ENCODE results near the gene OR51B6. TPM values are rescaled to one million over a fixed set of nuclear protein-coding genes. Genes with fewer than 3 reads are reported as not detected.
"Not testable (repeated sequence)": the region's sequence is repeated elsewhere in the genome, so short reads cannot be mapped to it uniquely, and the experiment has no call there.

Gene OR51B6
- total RNA-seq, 1 donor = not detected

DNA sequence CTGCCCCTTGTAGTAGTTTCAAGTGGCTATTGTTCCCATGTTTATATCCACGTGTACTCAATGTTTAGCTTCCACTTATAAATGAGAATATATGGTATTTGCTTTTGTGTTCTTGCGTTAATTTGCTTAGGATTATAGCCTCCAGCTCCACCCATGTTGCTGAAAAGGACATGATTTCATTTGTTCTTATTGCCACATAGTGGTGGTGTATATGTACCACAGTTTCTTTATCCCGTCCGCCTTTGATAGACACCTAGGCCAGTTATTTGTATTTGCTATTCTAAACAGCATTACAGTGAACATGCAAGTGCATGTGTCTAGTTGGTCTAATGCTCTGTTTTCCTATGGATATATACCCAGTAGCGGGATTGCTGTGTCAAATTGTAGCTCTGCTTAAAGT lies 34.0 kb upstream of the OR51B6 start:
- H3K4me3 ChIP-seq (ENCODE audit: low read depth, low read length) = no peak overlapping the region
- no peak for DNase-seq (ENCODE audit: low read depth)
- TF ChIP-seq, protein P1, sequence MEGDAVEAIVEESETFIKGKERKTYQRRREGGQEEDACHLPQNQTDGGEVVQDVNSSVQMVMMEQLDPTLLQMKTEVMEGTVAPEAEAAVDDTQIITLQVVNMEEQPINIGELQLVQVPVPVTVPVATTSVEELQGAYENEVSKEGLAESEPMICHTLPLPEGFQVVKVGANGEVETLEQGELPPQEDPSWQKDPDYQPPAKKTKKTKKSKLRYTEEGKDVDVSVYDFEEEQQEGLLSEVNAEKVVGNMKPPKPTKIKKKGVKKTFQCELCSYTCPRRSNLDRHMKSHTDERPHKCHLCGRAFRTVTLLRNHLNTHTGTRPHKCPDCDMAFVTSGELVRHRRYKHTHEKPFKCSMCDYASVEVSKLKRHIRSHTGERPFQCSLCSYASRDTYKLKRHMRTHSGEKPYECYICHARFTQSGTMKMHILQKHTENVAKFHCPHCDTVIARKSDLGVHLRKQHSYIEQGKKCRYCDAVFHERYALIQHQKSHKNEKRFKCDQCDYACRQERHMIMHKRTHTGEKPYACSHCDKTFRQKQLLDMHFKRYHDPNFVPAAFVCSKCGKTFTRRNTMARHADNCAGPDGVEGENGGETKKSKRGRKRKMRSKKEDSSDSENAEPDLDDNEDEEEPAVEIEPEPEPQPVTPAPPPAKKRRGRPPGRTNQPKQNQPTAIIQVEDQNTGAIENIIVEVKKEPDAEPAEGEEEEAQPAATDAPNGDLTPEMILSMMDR (IDR thresholded peaks at IDR 0.05; ENCODE audit: insufficient read depth, low read depth, low read length) = no peak

DNA sequence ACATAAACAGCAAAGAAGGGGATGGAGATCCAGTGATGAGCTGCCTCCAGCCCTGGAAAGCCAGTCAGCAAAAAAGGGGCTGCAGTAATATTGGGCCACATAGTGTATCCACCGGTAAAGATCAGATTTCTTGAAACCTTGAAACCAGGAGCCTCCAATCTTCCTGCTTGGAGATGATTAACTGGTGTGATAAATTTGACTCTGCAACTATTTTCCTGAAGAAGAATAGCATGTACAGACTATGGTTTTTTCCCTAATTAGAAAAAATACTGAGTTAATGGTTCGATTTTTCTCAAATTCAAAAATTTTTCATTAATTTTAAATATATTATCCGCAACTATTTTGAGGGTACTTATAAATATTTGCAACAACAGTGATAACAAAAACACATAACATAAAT lies 27.1 kb upstream of the OR51B6 start, which contains the start of gene OR51B2:
Gene OR51B2 (minus strand): TSS at position 101 of the 400 bp plus-strand sequence. CDS start 0 bp downstream, at position 101.
- no peak within 1 kb of the TSS for H3K4me3 ChIP-seq (ENCODE audit: low read depth, low read length)
- TF ChIP-seq, protein P1 (IDR thresholded peaks at IDR 0.05; ENCODE audit: insufficient read depth, low read depth, low read length) = no peak
- DNase-seq (ENCODE audit: low read depth) = no peak

DNA sequence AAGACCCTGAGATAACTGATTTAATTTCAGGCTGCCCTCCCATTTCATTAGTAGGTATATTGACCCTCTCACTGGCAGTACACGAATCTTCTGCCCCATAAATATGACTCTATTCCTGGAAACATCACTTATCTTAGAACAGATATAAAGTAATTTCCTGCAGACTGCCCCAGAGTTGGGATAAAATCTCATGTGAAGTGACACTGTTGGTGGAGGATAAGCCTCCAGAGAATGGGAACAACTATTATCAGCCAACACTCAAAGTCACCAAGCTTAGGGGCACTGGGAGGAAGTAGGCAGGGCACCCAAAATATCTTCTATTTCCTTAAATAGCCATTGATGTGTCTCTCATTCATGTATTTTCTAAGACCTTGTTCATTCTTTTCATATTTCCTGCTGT lies 16.1 kb upstream of the OR51B6 start:
- DNase-seq (ENCODE audit: low read depth) = no peak
- no peak overlapping the region for H3K4me3 ChIP-seq (ENCODE audit: low read depth, low read length)
- TF ChIP-seq, protein P1 (IDR thresholded peaks at IDR 0.05; ENCODE audit: insufficient read depth, low read depth, low read length) = no peak

DNA sequence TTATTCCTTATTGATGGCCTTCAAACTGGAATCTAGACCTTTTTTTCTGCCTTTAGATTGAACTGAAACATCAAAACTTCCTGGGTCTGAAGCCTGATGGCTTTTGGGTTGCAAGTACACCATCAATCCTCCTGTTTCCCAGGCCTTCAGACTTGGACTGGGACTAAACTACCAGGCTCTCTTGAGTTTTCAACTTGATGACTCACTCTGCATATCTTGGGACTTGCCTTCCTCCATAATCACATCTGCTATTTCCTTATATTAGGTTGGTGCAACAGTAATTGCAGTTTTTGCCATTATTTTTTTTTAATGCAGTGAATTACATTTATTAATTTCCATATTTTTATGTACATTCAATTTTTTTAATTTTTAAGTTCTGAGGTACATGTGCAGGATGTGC lies 15.0 kb upstream of the OR51B6 start:
- DNase-seq (ENCODE audit: low read depth) = peak; percentile 11
- no peak overlapping the region for H3K4me3 ChIP-seq (ENCODE audit: low read depth, low read length)

DNA sequence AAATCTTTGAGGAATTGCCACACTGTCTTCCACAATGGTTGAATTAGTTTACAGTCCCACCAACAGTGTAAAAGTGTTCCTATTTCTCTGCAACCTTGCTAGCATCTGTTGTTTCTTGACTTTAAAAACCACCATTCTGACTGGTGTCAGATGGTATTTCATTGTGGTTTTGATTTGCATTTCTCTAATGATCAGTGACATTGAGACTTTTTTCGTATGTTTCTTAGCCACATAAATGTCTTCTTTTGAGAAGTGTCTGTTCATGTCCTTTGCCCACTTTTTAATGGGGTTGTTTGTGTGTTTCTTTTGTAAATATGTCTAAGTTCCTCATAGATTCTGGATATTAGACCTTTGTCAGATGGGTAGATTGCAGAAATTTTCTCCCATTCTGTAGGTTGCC lies 14.1 kb upstream of the OR51B6 start:
- H3K4me3 ChIP-seq (ENCODE audit: low read depth, low read length); DNase-seq (ENCODE audit: low read depth): not testable (repeated sequence)

More for the DNA sequence above, 15.0 kb upstream of the OR51B6 start:
- TF ChIP-seq, protein P1 (IDR thresholded peaks at IDR 0.05; ENCODE audit: insufficient read depth, low read depth, low read length) = no peak

DNA sequence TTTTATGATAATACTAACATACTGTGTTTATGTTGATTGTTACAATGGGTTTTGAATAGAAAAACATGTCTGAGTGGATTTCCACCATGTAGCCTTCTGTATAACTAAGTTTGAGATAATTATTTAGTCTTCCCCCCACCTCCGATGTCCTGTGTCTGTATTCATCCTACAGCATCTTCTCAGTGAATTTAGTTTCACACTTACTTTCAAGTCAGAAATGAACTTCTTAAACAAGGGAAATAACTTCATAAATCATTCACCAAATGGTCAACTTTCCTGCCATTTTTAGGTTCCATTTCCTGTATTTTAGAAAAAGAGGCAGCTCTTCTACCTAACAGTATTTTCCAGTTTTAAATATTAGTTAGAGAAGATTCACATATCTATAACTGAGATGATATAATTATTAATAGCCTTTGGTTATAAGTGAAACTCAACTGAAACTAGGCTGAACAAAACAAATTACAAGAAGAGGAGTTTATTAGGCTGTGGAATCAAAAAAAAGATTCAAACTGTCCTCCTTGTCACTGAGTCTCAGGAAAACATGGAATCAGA lies 11.5 kb upstream of the OR51B6 start:
- no peak for DNase-seq (ENCODE audit: low read depth)
- H3K4me3 ChIP-seq (ENCODE audit: low read depth, low read length) = no peak overlapping the region
- TF ChIP-seq, protein P1 (IDR thresholded peaks at IDR 0.05; ENCODE audit: insufficient read depth, low read depth, low read length) = no peak

DNA sequence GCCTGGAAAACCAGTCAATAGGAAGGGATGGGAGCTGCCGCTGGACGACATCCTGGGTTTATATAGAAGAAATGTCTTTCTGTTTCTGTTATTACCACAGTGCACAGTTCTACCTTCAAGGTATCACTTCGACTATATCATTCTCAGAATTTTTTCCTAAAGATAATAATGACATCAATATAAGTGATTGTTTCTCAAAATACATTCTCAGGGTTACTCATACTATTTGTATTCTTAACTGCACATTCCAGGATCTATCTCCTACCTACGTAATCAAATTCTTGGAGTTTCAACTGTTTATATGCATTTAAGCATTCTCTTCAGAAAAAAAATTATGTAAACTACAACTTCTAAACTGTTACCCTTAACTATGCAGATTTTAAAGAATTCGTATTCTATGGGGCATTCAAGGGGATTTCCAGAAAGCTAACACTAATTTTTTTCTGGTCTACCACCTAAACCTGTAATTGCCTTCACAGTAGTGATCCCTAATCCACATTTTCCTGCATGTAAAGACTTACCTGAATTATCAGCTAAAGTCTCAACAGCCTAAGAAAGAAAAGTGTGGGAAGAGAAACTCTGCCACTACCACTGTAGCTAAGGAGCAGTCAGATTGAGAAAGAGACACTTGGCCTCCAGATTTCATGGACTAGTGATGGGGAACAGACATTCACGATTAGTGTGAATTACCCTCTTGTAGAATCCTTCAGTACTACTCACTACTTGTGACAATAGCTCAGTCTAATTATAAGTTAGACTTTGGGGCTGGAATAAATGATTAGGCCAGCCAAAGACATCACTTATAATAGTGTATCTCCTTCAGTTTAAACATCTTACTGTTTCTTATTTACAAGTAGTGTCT lies 7.6 kb upstream of the OR51B6 start, which contains the start of gene OR51B5:
Gene OR51B5 (minus strand): TSS at position 51 of the 862 bp plus-strand sequence. CDS start 0 bp downstream, at position 51.
- H3K4me3 ChIP-seq (ENCODE audit: low read depth, low read length) = no peak within 1 kb of the TSS
- DNase-seq (ENCODE audit: low read depth) = no peak
- TF ChIP-seq, protein P1 (IDR thresholded peaks at IDR 0.05; ENCODE audit: insufficient read depth, low read depth, low read length) = no peak
